GM19468 (cell line): Measurements from ENCODE around the gene NLGN4X.

Experiments used
- ATAC-seq: cut with Tn5 transposase; IDR thresholded peaks from one replicate; pipeline ENCODE4 v1.9.1; 2021; ENCODE audit warnings: mild to moderate bottlenecking, moderate library complexity, moderate number of reproducible peaks; ENCODE audit not compliant: unreplicated experiment; ENCODE audit errors: extremely low read depth

NLGN4X gene

GRCh38 chrX:6021316-6022091 lies 207.2 kb downstream of the NLGN4X start:
- no peak for ATAC-seq

- no peak for ATAC-seq
Observed at GRCh38 chrX:6019076-6019475, 209.6 kb downstream of the NLGN4X start.

GRCh38 chrX:6015423-6015822 lies 213.2 kb downstream of the NLGN4X start:
- ATAC-seq: no peak

- no peak for ATAC-seq
Observed at GRCh38 chrX:6012357-6012756, 216.3 kb downstream of the NLGN4X start.

- no peak for ATAC-seq
Observed at GRCh38 chrX:6005856-6006255, 222.8 kb downstream of the NLGN4X start.

GRCh38 chrX:6004529-6004928 lies 224.1 kb downstream of the NLGN4X start:
- no peak for ATAC-seq

GRCh38 chrX:6002056-6002455 lies 226.6 kb downstream of the NLGN4X start:
- ATAC-seq: no peak

- ATAC-seq: no peak
Observed at GRCh38 chrX:5998901-5999300, 229.8 kb downstream of the NLGN4X start.

- no peak for ATAC-seq
Observed at GRCh38 chrX:5998456-5998855, 230.2 kb downstream of the NLGN4X start.

- ATAC-seq: no peak
Observed at GRCh38 chrX:5991393-5991792, 237.3 kb downstream of the NLGN4X start.

GRCh38 chrX:5979338-5979737 lies 249.3 kb downstream of the NLGN4X start:
- ATAC-seq: no peak

- ATAC-seq: no peak
Observed at GRCh38 chrX:5976332-5976731, 252.3 kb downstream of the NLGN4X start.

GRCh38 chrX:5971300-5971699 lies 257.4 kb downstream of the NLGN4X start:
- ATAC-seq: no peak

GRCh38 chrX:5965406-5965805 lies 263.3 kb downstream of the NLGN4X start:
- ATAC-seq: no peak

GRCh38 chrX:5959286-5959685 lies 269.4 kb downstream of the NLGN4X start:
- ATAC-seq: no peak

- ATAC-seq: no peak
Observed at GRCh38 chrX:5958523-5958922, 270.1 kb downstream of the NLGN4X start.

GRCh38 chrX:5957506-5957905 lies 271.2 kb downstream of the NLGN4X start:
- ATAC-seq: no peak

- no peak for ATAC-seq
Observed at GRCh38 chrX:5936438-5936837, 292.2 kb downstream of the NLGN4X start.

GRCh38 chrX:5928224-5928623 lies 300.4 kb downstream of the NLGN4X start:
- no peak for ATAC-seq

- no peak for ATAC-seq
Observed at GRCh38 chrX:5916945-5917344, 311.7 kb downstream of the NLGN4X start.

GRCh38 chrX:5915783-5916182 lies 312.9 kb downstream of the NLGN4X start:
- ATAC-seq: no peak

GRCh38 chrX:5907207-5907606 lies 321.5 kb downstream of the NLGN4X start:
- no peak for ATAC-seq
